ENCODE measurements around the gene CADPS2.

Gene CADPS2

GRCh38 chr7:122442929-122443328 lies 443.3 kb downstream of the CADPS2 start:
- no peak for DNase-seq (ENCODE audit: low spot score)

GRCh38 chr7:122438492-122438891 lies 447.8 kb downstream of the CADPS2 start:
- no peak for DNase-seq (ENCODE audit: low spot score)

GRCh38 chr7:122438006-122438405 lies 448.3 kb downstream of the CADPS2 start:
- no peak for DNase-seq (ENCODE audit: low spot score)

GRCh38 chr7:122433765-122434164 lies 452.5 kb downstream of the CADPS2 start:
- DNase-seq (ENCODE audit: low spot score), result no peak

- DNase-seq (ENCODE audit: low spot score), result no peak
Observed at GRCh38 chr7:122430710-122431109, 455.6 kb downstream of the CADPS2 start.

GRCh38 chr7:122429926-122430325 lies 456.3 kb downstream of the CADPS2 start:
- DNase-seq (ENCODE audit: low spot score), result no peak

GRCh38 chr7:122425731-122426130 lies 460.5 kb downstream of the CADPS2 start:
- DNase-seq (ENCODE audit: low spot score), result no peak

- no peak for DNase-seq (ENCODE audit: low spot score)
Observed at GRCh38 chr7:122423591-122423990, 462.7 kb downstream of the CADPS2 start.

GRCh38 chr7:122416336-122416735 lies 469.9 kb downstream of the CADPS2 start:
- DNase-seq (ENCODE audit: low spot score), result no peak

GRCh38 chr7:122415510-122415909 lies 470.8 kb downstream of the CADPS2 start:
- no peak for DNase-seq (ENCODE audit: low spot score)

GRCh38 chr7:122413339-122413738 lies 472.9 kb downstream of the CADPS2 start:
- DNase-seq (ENCODE audit: low spot score), result no peak

- DNase-seq (ENCODE audit: low spot score), result no peak
Observed at GRCh38 chr7:122412883-122413282, 473.4 kb downstream of the CADPS2 start.

- no peak for DNase-seq (ENCODE audit: low spot score)
Observed at GRCh38 chr7:122412441-122412840, 473.8 kb downstream of the CADPS2 start.

- no peak for DNase-seq (ENCODE audit: low spot score)
Observed at GRCh38 chr7:122407195-122407594, 479.1 kb downstream of the CADPS2 start.

- no peak for DNase-seq (ENCODE audit: low spot score)
Observed at GRCh38 chr7:122403113-122403512, 483.1 kb downstream of the CADPS2 start.

- no peak for DNase-seq (ENCODE audit: low spot score)
Observed at GRCh38 chr7:122402235-122402634, 484.0 kb downstream of the CADPS2 start.

- no peak for DNase-seq (ENCODE audit: low spot score)
Observed at GRCh38 chr7:122397381-122397780, 488.9 kb downstream of the CADPS2 start.

- DNase-seq (ENCODE audit: low spot score), result no peak
Observed at GRCh38 chr7:122394512-122394911, 491.7 kb downstream of the CADPS2 start.

- no peak for DNase-seq (ENCODE audit: low spot score)
Observed at GRCh38 chr7:122384528-122384927, 501.7 kb downstream of the CADPS2 start.

GRCh38 chr7:122383934-122384333 lies 502.3 kb downstream of the CADPS2 start:
- DNase-seq (ENCODE audit: low spot score), result no peak

GRCh38 chr7:122380992-122381391 lies 505.3 kb downstream of the CADPS2 start:
- no peak for DNase-seq (ENCODE audit: low spot score)

GRCh38 chr7:122379491-122379890 lies 506.8 kb downstream of the CADPS2 start:
- no peak for DNase-seq (ENCODE audit: low spot score)

- no peak for DNase-seq (ENCODE audit: low spot score)
Observed at GRCh38 chr7:122369756-122370155, 516.5 kb downstream of the CADPS2 start.

GRCh38 chr7:122364761-122365280 lies 521.4 kb downstream of the CADPS2 start:
- DNase-seq (ENCODE audit: low spot score), result no peak

GRCh38 chr7:122363144-122363543 lies 523.1 kb downstream of the CADPS2 start:
- no peak for DNase-seq (ENCODE audit: low spot score)
